Measurements from ENCODE around the gene CFAP65. TPM values are rescaled to one million over a fixed set of nuclear protein-coding genes. Genes with fewer than 3 reads are reported as not detected.

Gene CFAP65
- total RNA-seq, 1 donor from 2014 or later = 0.93 TPM

DNA sequence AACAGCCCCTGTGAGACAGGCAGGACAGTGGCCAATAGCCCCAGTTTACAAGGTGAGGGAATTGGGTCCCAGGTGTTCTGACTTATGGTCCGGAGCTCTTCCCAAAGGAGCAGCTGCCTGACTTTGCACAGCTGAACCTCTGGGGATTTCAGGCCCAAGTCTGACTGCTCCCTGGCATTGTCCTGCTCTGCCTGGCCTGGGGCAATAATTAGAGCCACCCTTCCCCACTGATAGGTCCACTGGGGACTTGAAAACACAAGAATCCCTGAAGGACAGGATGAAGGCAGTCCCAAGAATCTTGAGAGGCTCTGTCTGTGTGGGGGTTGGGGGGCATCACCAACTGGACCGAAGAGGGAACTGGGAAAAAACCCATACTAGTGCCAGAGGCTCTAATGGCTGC lies 52.7 kb downstream of the CFAP65 start:
- no peaks in the 10 kb centered on the region for H3K9me3 Mint-ChIP-seq
- H3K4me1 Mint-ChIP-seq = peaks cover 3% of the 10 kb centered on the region
- TF ChIP-seq, protein P1, sequence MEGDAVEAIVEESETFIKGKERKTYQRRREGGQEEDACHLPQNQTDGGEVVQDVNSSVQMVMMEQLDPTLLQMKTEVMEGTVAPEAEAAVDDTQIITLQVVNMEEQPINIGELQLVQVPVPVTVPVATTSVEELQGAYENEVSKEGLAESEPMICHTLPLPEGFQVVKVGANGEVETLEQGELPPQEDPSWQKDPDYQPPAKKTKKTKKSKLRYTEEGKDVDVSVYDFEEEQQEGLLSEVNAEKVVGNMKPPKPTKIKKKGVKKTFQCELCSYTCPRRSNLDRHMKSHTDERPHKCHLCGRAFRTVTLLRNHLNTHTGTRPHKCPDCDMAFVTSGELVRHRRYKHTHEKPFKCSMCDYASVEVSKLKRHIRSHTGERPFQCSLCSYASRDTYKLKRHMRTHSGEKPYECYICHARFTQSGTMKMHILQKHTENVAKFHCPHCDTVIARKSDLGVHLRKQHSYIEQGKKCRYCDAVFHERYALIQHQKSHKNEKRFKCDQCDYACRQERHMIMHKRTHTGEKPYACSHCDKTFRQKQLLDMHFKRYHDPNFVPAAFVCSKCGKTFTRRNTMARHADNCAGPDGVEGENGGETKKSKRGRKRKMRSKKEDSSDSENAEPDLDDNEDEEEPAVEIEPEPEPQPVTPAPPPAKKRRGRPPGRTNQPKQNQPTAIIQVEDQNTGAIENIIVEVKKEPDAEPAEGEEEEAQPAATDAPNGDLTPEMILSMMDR (conservative IDR thresholded peaks at IDR 0.05) = no peak
- H3K27me3 Mint-ChIP-seq (ENCODE audit: low read depth) = peaks cover 93% of the 10 kb centered on the region
- no peak overlapping the region for H3K27ac Mint-ChIP-seq (ENCODE audit: unreplicated experiment)
- DNase-seq (ENCODE audit: low read depth, low spot score) = no peak
- no peaks in the 10 kb centered on the region for H3K36me3 Mint-ChIP-seq (ENCODE audit: low read depth)
- H3K4me3 Mint-ChIP-seq = no peak overlapping the region

DNA sequence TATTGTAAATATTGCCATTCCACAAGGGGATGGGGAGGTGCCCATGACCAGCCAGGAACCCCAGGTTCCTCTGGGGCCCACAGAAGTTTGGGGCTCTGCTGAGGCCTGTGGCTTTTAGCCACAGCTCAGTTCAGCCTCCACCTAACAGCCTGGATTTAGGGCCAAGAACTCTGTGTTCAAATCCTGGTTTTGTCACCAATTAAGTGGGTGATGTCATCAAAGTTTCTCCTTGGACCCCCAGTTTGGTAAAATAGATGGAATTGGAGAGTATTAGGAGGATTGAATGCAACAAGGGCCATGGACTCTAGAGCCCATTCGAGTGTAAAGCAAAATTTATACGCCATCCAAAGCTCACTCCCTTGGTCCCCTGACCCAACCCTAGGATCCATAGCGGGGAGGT lies 53.2 kb downstream of the CFAP65 start:
- Mint-ChIP-seq H3K4me1 (peaks cover 3% of the 10 kb centered on the region), H3K27ac (ENCODE audit: unreplicated experiment) (no peak overlapping the region), H3K4me3 (no peak overlapping the region), H3K9me3 (no peaks in the 10 kb centered on the region), H3K36me3 (ENCODE audit: low read depth) (no peaks in the 10 kb centered on the region), H3K27me3 (ENCODE audit: low read depth) (peaks cover 96% of the 10 kb centered on the region)
- no peak for DNase-seq (ENCODE audit: low read depth, low spot score)
- TF ChIP-seq, protein P1 (conservative IDR thresholded peaks at IDR 0.05) = no peak

DNA sequence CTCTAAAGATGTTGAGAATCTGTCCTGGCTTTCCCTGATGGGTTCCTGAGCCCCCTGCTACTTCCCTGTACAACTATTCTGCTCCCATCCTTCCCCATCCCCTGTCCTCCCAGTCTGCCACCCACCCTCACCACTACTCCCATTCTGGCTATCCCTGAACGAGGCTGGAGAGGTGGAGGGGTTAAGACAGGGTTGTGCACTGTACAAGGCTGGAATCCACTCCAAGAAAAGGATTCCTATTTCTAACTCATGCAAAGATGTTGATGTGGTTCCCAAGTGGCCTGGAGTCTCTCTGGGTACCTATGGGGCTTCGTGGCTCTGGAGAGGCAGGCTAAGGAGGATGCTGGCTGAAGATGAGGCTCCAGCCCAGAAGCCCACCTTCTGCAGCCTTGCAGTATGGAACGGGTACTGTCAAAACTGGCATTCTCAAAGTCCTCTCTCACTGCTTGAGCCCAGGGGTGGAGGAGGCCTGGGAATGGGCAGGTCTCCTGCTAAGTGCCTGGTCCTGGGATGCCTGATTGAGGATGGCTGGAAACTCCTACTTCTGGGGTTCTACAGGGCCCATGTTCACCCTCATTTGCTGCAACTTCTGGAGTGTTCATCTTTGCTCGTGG lies 55.1 kb downstream of the CFAP65 start:
- TF ChIP-seq, protein P1 (conservative IDR thresholded peaks at IDR 0.05) = no peak
- Mint-ChIP-seq H3K36me3 (ENCODE audit: low read depth) (no peaks in the 10 kb centered on the region), H3K27ac (ENCODE audit: unreplicated experiment) (no peak overlapping the region), H3K4me3 (no peak overlapping the region), H3K4me1 (peaks cover 5% of the 10 kb centered on the region), H3K9me3 (no peaks in the 10 kb centered on the region), H3K27me3 (ENCODE audit: low read depth) (peaks cover 95% of the 10 kb centered on the region)
- no peak for DNase-seq (ENCODE audit: low read depth, low spot score)

DNA sequence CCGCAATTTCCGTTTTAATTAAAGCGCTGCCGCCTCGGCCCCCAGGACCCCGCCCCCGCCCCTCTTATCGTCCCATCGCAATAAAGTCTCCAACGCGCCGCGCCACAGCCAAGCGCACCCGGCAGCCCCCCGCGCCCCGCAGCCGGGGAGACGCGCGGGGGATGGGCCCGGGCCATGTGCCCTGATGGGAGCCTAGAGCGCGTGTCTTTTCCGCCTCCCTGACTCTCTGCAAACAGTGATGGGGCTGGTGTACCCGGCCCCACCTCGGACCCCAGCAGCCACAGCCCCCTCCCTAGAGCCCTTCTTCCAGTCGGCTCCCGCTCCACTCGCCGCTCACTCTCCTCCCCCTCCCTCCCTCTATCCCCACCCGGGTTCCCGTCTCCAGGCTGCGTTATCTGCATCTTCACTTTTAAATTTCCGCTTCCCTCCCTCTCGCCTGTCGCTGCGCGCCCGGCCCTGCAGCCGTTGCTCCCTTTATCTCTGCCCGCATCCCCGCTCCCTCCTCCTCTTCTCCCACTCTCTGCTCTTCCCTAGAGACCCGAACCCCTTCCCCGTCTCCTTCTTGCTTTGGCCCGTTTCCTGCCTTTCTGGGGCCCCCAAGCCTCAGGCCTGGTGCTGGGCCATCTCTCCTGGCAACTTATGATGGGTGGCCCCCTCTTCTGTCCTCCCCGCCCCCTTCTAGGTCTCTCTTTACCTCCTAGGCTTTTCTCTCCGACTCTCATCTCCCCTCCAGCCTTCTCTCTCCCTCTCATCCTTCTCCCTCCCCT lies 55.8 kb downstream of the CFAP65 start:
- Mint-ChIP-seq H3K27ac (ENCODE audit: unreplicated experiment) (no peak overlapping the region), H3K4me1 (peaks cover 9% of the 10 kb centered on the region), H3K36me3 (ENCODE audit: low read depth) (no peaks in the 10 kb centered on the region), H3K9me3 (no peaks in the 10 kb centered on the region), H3K4me3 (no peak overlapping the region), H3K27me3 (ENCODE audit: low read depth) (peaks cover 94% of the 10 kb centered on the region)
- TF ChIP-seq, protein P1 (conservative IDR thresholded peaks at IDR 0.05) = no peak
- no peak for DNase-seq (ENCODE audit: low read depth, low spot score)

DNA sequence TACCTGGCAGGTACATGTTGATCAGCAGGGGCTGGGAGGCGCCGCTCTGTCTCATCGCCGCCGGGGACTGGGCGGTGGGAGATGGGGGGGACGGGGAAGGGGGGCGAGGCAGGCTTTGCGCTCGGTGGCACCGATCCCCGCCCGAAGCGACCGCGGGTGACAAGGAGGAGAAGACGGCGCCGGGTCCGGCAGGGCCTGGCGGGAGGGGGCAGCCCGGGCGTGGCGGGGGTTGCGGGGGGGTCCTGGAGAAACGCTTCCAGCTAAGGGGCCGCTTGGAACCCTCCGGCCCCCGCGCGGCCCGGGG lies 56.3 kb downstream of the CFAP65 start, which contains the start of gene FEV:
Gene FEV (minus strand): TSS at position 164 of the 304 bp plus-strand sequence. CDS start 109 bp downstream, at position 55.
- no peaks in the 10 kb centered on the region for H3K9me3 Mint-ChIP-seq
- TF ChIP-seq, protein P1 (conservative IDR thresholded peaks at IDR 0.05) = no peak
- DNase-seq (ENCODE audit: low read depth, low spot score) = no peak
- peak within 1 kb of the TSS; percentile 52 for H3K4me3 Mint-ChIP-seq
- peaks cover 9% of the 10 kb centered on the region for H3K4me1 Mint-ChIP-seq
- peaks cover 94% of the 10 kb centered on the region for H3K27me3 Mint-ChIP-seq (ENCODE audit: low read depth)
- no peaks in the 10 kb centered on the region for H3K36me3 Mint-ChIP-seq (ENCODE audit: low read depth)
- no peak within 1 kb of the TSS for H3K27ac Mint-ChIP-seq (ENCODE audit: unreplicated experiment)

Data from neural crest cell (in vitro differentiated cells).